Measurements from ENCODE around the gene SLC66A2. TPM values are rescaled to one million over a fixed set of nuclear protein-coding genes. Genes with fewer than 3 reads are reported as not detected.

SLC66A2 gene
- total and polyA plus RNA-seq, 8 donors, result 19.6 to 36.1 (median 22.6) TPM

DNA sequence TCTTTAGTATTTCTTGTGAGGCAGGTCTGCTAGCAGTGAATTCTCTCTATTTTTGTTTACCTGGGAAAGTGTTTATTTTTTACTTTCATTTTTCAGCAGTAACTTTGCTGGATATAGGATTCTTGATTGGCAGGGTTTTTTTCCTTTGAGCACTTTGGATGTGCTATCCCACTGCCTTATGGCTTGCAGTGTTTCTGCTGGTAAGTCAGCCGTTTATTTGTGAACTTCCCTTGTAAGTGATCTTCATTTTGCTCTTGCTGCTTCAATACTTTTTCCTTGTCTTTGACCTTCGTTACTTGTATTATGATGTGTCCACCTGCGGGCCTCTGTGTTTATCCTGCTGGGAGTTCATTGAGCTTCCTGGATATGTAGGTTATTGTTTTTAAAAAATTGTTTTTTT, 54.7 kb downstream of the SLC66A2 start:
- TF ChIP-seq, protein P1, sequence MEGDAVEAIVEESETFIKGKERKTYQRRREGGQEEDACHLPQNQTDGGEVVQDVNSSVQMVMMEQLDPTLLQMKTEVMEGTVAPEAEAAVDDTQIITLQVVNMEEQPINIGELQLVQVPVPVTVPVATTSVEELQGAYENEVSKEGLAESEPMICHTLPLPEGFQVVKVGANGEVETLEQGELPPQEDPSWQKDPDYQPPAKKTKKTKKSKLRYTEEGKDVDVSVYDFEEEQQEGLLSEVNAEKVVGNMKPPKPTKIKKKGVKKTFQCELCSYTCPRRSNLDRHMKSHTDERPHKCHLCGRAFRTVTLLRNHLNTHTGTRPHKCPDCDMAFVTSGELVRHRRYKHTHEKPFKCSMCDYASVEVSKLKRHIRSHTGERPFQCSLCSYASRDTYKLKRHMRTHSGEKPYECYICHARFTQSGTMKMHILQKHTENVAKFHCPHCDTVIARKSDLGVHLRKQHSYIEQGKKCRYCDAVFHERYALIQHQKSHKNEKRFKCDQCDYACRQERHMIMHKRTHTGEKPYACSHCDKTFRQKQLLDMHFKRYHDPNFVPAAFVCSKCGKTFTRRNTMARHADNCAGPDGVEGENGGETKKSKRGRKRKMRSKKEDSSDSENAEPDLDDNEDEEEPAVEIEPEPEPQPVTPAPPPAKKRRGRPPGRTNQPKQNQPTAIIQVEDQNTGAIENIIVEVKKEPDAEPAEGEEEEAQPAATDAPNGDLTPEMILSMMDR (IDR thresholded peaks at IDR 0.05), result no peak
- no peak for FAIRE-seq
- DNase-seq, result no peak
- no peaks in the 10 kb centered on the region for H3K27me3 ChIP-seq
- H3K36me3 ChIP-seq, result no peaks in the 10 kb centered on the region
- WGBS, 2 donors, result 62 to 78% methylated on average over 3 of the region's 3 CpGs
- intact Hi-C loops (cut with DNase I), result no loop called here
- ATAC-seq, result no peak
- no peaks in the 10 kb centered on the region for H3K4me1 ChIP-seq
- peaks cover 0 to 9% (median 0%) of the 10 kb centered on the region in 4 donors for H3K9me3 ChIP-seq
- no peak overlapping the region for H3K27ac ChIP-seq
- H3K4me3 ChIP-seq, result no peak overlapping the region

DNA sequence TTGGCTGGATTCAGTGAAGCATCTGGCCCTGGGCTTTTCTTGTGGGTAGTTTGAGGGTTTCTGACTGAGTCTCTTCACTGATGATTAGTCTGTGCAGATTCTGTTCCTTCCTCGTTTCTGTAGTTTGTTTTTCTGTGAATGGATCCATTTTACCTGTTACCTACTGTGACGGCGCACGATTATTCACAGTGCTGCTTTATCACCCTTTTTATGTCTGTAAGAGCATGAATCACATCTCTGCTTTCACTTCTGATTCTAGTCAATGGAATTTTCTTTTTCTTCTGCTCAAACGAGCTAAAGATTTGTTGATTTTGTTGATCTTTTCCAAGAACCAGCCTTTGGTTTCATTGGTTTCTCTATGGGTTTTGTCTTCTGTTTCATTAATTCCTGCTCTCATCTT, 60.8 kb downstream of the SLC66A2 start:
- no peak for FAIRE-seq

DNA sequence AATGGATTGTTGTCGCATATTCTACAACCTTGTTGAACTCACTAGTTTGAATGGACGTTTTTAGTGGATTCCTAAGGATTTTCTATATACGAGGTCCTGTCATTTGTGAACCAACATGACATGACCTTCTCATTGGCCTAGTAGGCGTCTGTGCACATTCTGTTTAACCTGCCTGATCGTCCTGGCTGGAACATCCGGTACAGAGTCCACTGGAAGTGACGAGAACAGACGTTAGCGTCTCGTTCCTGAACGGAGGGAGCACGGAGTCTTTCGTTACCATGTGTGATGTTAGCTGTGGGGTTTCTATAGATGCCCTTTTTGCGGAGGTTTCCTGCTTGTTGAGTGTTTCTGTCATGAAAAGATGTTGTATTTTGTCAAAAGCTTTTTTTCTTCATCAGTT, 61.9 kb downstream of the SLC66A2 start:
- no peaks in the 10 kb centered on the region for H3K4me1 ChIP-seq
- H3K4me3 ChIP-seq, result no peak overlapping the region
- TF ChIP-seq, protein P1 (IDR thresholded peaks at IDR 0.05), result no peak
- no peak for FAIRE-seq
- ATAC-seq, result no peak
- no peak overlapping the region for H3K27ac ChIP-seq
- H3K36me3 ChIP-seq, result no peaks in the 10 kb centered on the region
- H3K27me3 ChIP-seq, result no peaks in the 10 kb centered on the region
- intact Hi-C loops (cut with DNase I), result no loop called here
- WGBS, 2 donors, result 80 to 84% methylated on average over 14 of the region's 14 CpGs
- DNase-seq, result no peak
- no peaks in the 10 kb centered on the region for H3K9me3 ChIP-seq

More for the DNA sequence above, 60.8 kb downstream of the SLC66A2 start:
- H3K36me3 ChIP-seq, result no peaks in the 10 kb centered on the region
- no peak for ATAC-seq
- no peak overlapping the region for H3K4me3 ChIP-seq
- no peaks in the 10 kb centered on the region for H3K9me3 ChIP-seq
- intact Hi-C loops (cut with DNase I), result no loop called here
- DNase-seq, result no peak
- 67 to 86% methylated on average over 5 of the region's 5 CpGs for WGBS, 2 donors
- no peaks in the 10 kb centered on the region for H3K27me3 ChIP-seq
- TF ChIP-seq, protein P1 (IDR thresholded peaks at IDR 0.05), result no peak
- H3K4me1 ChIP-seq, result no peaks in the 10 kb centered on the region
- H3K27ac ChIP-seq, result no peak overlapping the region

DNA sequence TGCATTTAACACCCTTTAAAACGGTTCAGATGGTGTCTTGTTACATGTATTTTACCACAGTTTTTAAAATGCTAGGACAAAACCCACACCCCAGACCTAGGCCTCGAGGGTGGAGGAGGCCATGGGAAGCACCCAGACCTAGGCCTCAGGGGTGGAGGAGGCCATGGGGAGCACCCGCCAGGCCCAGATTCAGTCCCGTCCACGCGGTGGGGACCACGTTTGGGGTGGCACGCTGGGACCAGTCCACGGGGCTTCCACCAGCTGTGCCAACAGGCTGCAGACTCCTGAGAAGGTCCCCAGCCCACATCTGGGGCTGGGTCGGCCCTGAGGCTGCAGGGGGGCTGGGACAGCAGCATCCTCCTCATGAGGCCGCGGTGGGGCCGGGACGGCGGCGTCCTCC, 63.4 kb downstream of the SLC66A2 start:
- DNase-seq (peak in 1 of 6 donors; percentile 44), ATAC-seq (no peak), FAIRE-seq (no peak)
- no peak overlapping the region for H3K4me3 ChIP-seq
- TF ChIP-seq, protein P1 (IDR thresholded peaks at IDR 0.05), result no peak
- 84 to 88% methylated on average over 12 to 16 of the region's 16 CpGs for WGBS, 2 donors
- H3K27me3 ChIP-seq, result no peaks in the 10 kb centered on the region
- intact Hi-C loops (cut with DNase I), result no loop called here
- no peaks in the 10 kb centered on the region for H3K9me3 ChIP-seq
- no peak overlapping the region for H3K27ac ChIP-seq
- no peaks in the 10 kb centered on the region for H3K4me1 ChIP-seq
- no peaks in the 10 kb centered on the region for H3K36me3 ChIP-seq

DNA sequence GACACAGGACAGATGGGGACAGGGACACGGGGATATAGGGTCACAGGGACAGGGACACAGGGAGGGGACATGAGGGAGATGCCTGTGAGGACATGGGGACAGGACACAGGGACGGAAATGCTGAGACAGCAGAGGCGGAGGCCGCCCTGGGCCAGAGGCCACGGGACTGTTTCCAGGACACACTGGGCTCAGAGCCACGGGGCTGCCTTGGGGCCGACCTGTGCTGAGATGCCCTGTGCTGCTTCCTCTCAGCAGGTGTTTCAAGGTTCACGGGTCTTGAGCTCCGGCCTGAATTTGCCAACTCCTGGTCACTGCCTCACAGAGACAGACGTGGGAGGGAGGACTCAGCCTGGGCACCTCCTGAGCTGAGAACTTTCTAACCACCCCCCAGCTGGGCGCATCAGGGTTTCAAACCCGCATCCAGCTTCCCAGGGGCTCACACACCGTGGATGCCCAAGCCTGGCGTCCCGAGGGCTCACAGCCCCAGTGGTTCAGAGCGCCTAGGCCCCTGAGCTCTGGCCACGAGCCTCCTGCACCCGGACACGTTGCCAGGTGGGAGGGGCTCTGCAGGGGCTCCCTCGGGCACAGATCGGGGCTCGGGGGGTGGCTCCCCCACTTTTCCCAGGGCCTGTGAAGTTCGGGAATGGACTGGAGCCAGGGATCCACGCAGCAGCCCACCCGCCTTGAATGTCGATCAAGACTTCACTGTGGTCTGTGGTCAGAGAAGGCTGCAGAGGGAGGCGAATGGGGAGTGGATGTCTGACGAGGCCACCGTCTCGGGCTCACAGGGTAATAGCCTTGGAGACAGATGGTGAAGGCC, 64.1 kb downstream of the SLC66A2 start:
- no peak for ATAC-seq
- no peaks in the 10 kb centered on the region for H3K36me3 ChIP-seq
- WGBS, 2 donors, result 80 to 86% methylated on average over 30 of the region's 30 CpGs
- H3K4me1 ChIP-seq, result no peaks in the 10 kb centered on the region
- H3K27me3 ChIP-seq, result no peaks in the 10 kb centered on the region
- intact Hi-C loops (cut with DNase I), result no loop called here
- no peak for FAIRE-seq
- H3K9me3 ChIP-seq, result no peaks in the 10 kb centered on the region
- DNase-seq, result peak in 2 of 6 donors; percentile 37 to 61
- H3K4me3 ChIP-seq, result no peak overlapping the region
- TF ChIP-seq, protein P1 (IDR thresholded peaks at IDR 0.05), result no peak
- no peak overlapping the region for H3K27ac ChIP-seq

Measured in pancreas (tissue), 10 donors.